ENCODE measurements around the gene ELAVL1.
"Not testable (repeated sequence)": the region's sequence is repeated elsewhere in the genome, so short reads cannot be mapped to it uniquely, and the experiment has no call there.

ELAVL1 gene

GRCh38 chr19:8030960-8031359, 25.5 kb upstream of the ELAVL1 start:
- TF ChIP-seq CTCF (IDR thresholded peaks at IDR 0.05; ENCODE audit: low read depth, low read length, missing control alignments): no peak
- DNase-seq (ENCODE audit: low read depth): no peak

DNA sequence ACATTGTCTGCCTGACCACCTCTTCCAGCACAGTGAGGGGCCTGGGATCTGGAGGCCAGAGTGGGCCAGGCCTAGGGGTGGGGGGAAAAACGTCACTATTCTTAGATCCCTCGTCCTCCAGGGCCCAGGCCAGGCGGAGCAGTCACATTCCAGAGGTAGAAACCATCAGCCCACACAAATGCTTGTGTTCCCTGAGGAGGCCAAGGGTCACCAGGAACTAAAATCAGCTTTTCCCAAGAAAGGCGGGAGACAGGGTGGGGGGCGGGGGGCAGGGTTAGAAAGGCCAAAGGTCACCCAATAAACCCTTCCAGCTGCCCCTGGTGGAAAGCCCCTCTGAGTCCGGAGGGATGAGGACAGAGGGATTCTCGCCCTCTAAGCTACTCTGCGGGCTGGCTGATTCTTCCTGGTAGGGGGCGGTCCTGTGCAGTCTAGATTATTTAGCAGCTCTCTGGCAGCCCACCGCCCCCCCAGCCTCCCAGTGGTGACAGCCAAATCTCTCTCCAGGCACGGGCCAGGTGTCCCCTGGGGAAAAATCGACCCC, 23.6 kb upstream of the ELAVL1 start:
- no peak overlapping the region for H3K4me3 ChIP-seq (ENCODE audit: low read depth, low read length)
- DNase-seq (ENCODE audit: low read depth): no peak
- TF ChIP-seq CTCF (IDR thresholded peaks at IDR 0.05; ENCODE audit: low read depth, low read length, missing control alignments): no peak

More at GRCh38 chr19:8030960-8031359, 25.5 kb upstream of the ELAVL1 start:
- no peak overlapping the region for H3K4me3 ChIP-seq (ENCODE audit: low read depth, low read length)

DNA sequence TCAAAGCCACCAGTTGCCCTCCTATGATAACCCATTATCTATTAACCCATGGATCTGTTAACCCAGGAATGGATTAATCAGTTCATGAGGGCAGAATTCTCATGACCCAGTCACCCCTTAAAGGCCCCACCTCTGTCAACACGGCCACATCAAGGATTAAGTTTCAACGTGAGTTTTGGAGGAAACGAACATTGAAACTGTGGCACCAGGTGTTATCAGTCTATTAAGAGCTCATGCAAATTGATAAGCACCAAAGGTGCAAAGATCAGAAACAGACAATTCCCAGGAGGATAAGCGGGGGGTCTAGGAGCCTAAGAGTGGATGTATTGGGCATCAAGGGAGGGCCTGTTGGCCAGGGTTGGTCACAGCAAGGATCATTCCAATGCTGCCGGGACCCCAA, 19.9 kb upstream of the ELAVL1 start:
- no peak overlapping the region for H3K4me3 ChIP-seq (ENCODE audit: low read depth, low read length)
- DNase-seq (ENCODE audit: low read depth): no peak
- TF ChIP-seq CTCF (IDR thresholded peaks at IDR 0.05; ENCODE audit: low read depth, low read length, missing control alignments): no peak

DNA sequence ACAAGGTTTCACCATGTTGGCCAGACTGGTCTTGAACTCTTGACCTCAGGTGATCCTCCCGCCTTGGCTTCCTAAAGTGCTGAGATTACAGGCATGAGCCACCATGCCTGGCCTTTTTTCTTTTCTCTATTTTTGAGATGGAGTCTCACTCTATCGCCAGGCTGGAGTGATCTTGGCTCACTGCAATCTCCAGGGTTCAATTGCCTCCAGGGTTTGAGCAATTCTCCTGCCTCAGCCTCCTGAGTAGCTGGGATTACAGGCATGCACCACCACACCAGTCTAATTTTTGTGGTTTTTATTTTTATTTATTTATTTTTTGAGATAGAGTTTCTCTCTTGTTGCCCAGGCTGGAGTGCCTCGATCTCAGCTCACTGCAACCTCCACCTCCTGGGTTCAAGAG, 18.8 kb upstream of the ELAVL1 start:
- H3K4me3 ChIP-seq (ENCODE audit: low read depth, low read length); DNase-seq (ENCODE audit: low read depth): not testable (repeated sequence)

DNA sequence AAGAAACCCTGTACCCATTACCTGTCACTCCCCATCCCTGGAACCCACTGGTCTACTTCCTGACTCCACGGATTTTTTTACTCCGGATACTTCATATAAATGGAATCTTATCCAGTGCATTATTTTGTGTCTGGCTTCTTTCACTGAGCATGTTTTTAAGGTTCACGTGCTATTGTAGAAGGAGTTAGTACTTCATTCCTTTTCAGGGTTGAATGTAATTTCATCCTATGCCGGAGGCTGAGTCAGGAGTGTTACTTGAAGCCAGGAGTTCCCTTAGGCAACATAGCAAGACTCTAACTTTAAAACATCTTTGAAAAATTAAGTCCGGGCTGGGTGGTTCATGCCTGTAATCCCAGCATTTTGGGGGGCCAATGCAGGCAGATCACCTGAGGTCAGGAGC, 17.9 kb upstream of the ELAVL1 start:
- DNase-seq (ENCODE audit: low read depth): no peak
- H3K4me3 ChIP-seq (ENCODE audit: low read depth, low read length): no peak overlapping the region
- no peak for TF ChIP-seq CTCF (IDR thresholded peaks at IDR 0.05; ENCODE audit: low read depth, low read length, missing control alignments)

DNA sequence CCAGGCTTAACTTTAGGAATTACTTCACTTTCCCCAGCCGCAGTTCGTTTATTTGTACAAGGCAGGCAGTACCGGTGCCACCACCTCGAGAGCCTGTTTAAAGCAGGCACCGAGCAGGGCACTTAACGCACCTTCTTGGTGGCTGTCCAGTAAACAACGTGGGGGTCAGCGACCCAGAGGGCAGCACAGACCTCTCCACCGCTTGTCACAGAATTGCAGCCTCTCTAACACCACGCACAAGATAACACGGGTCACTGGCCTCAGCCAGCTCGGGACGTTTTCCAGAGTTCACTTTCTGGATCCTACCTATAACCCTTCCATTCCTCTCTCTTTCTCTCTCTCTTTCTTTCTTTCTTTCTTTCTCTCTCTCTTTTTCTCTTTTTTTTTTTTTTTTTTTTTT, 16.8 kb upstream of the ELAVL1 start:
- no peak overlapping the region for H3K4me3 ChIP-seq (ENCODE audit: low read depth, low read length)
- no peak for TF ChIP-seq CTCF (IDR thresholded peaks at IDR 0.05; ENCODE audit: low read depth, low read length, missing control alignments)
- DNase-seq (ENCODE audit: low read depth): no peak

DNA sequence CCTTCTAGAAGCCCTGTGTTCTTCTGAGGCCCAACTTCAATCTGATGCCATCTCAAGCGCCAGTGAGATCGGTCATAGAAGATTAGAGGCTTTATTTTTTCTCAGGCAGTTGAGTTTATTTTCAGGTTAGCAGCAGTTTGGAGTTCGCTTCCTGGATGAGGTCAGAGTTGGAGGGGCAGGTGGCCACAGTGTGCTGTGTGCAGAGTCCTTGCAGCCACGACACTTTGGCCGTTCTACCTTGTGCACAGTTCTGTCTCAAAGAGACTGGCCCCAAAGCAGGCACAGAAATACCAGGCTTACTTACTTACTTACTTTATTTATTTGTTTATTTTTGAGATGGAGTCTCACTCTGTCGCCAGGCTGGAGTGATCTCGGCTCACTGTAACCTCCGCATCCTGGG, 15.9 kb upstream of the ELAVL1 start:
- no peak for TF ChIP-seq CTCF (IDR thresholded peaks at IDR 0.05; ENCODE audit: low read depth, low read length, missing control alignments)
- DNase-seq (ENCODE audit: low read depth): no peak
- no peak overlapping the region for H3K4me3 ChIP-seq (ENCODE audit: low read depth, low read length)
